HUES48 (cell line): ENCODE data around the gene CFAP300.
A peak's percentile ranks its signal among the peaks of the same experiment; 100 is the strongest.

Source experiments
- H3K27ac ChIP-seq: one replicate; pipeline ENCODE4 v1.7.0; 2013; ENCODE audit warnings: low read depth, low read length, inconsistent platforms
- H3K27me3 ChIP-seq: 2 replicates; pipeline ENCODE4 v1.6.1; 2013; ENCODE audit warnings: mild to moderate bottlenecking, low read length; ENCODE audit not compliant: control insufficient read depth, insufficient read depth
- H3K36me3 ChIP-seq: 2 replicates; pipeline ENCODE4 v1.6.1; 2013; ENCODE audit warnings: low read length; ENCODE audit not compliant: control insufficient read depth, insufficient read depth
- H3K4me1 ChIP-seq: 2 replicates; pipeline ENCODE4 v1.6.1; 2013; ENCODE audit warnings: mild to moderate bottlenecking, low read length; ENCODE audit not compliant: control insufficient read depth, insufficient read depth
- H3K4me3 ChIP-seq: 2 replicates; pipeline ENCODE4 v1.5.1; 2013; ENCODE audit warnings: mild to moderate bottlenecking, low read depth, low read length
- H3K9ac ChIP-seq: 2 replicates; pipeline ENCODE4 v1.6.1; 2013; ENCODE audit warnings: mild to moderate bottlenecking, low read depth, low read length, moderate library complexity
- H3K9me3 ChIP-seq: 2 replicates; pipeline ENCODE4 v1.6.1; 2013; ENCODE audit warnings: low read length; ENCODE audit not compliant: control insufficient read depth, insufficient read depth

CFAP300 gene

GRCh38 chr11:102026217-102026616 is 21.0 kb upstream of the CFAP300 start:
- no peaks in the 10 kb centered on the region for H3K9me3 ChIP-seq
- H3K27me3 ChIP-seq: no peaks in the 10 kb centered on the region
- no peak overlapping the region for H3K4me3 ChIP-seq
- H3K9ac ChIP-seq: no peak overlapping the region
- no peaks in the 10 kb centered on the region for H3K36me3 ChIP-seq
- H3K4me1 ChIP-seq: peaks cover 3% of the 10 kb centered on the region; the same call in 1 of the 2 replicates
- no peak overlapping the region for H3K27ac ChIP-seq

GRCh38 chr11:102026959-102027358 is 20.3 kb upstream of the CFAP300 start:
- Histone ChIP-seq H3K4me3 (no peak overlapping the region), H3K9me3 (no peaks in the 10 kb centered on the region), H3K27ac (no peak overlapping the region), H3K4me1 (peaks cover 3% of the 10 kb centered on the region; the same call in 1 of the 2 replicates), H3K27me3 (no peaks in the 10 kb centered on the region), H3K9ac (no peak overlapping the region), H3K36me3 (no peaks in the 10 kb centered on the region)

GRCh38 chr11:102036757-102037156 is 10.5 kb upstream of the CFAP300 start:
- Histone ChIP-seq H3K27ac (no peak overlapping the region), H3K27me3 (no peaks in the 10 kb centered on the region), H3K4me3 (no peak overlapping the region), H3K9me3 (no peaks in the 10 kb centered on the region), H3K9ac (no peak overlapping the region), H3K4me1 (no peaks in the 10 kb centered on the region), H3K36me3 (no peaks in the 10 kb centered on the region)

- Histone ChIP-seq H3K9ac (no peak overlapping the region), H3K36me3 (no peaks in the 10 kb centered on the region), H3K4me3 (peak overlapping the region; percentile 65), H3K4me1 (peaks cover 7% of the 10 kb centered on the region; the same call in 1 of the 2 replicates), H3K27ac (no peak overlapping the region), H3K27me3 (peaks cover 5% of the 10 kb centered on the region; the same call in 1 of the 2 replicates), H3K9me3 (no peaks in the 10 kb centered on the region)
Measured at GRCh38 chr11:102046841-102047240, 396 bp upstream of the CFAP300 start.

- H3K27ac ChIP-seq: no peak overlapping the region
- H3K27me3 ChIP-seq: peaks cover 5% of the 10 kb centered on the region; the same call in 1 of the 2 replicates
- no peaks in the 10 kb centered on the region for H3K9me3 ChIP-seq
- no peaks in the 10 kb centered on the region for H3K36me3 ChIP-seq
- no peak overlapping the region for H3K9ac ChIP-seq
- H3K4me3 ChIP-seq: no peak overlapping the region
- H3K4me1 ChIP-seq: peaks cover 7% of the 10 kb centered on the region; the same call in 1 of the 2 replicates
Measured at GRCh38 chr11:102050927-102051575, 3.8 kb downstream of the CFAP300 start.

GRCh38 chr11:102061276-102061675 is 14.0 kb downstream of the CFAP300 start:
- Histone ChIP-seq H3K4me1 (no peaks in the 10 kb centered on the region), H3K4me3 (no peak overlapping the region), H3K27me3 (no peaks in the 10 kb centered on the region), H3K9ac (no peak overlapping the region), H3K27ac (no peak overlapping the region), H3K36me3 (no peaks in the 10 kb centered on the region), H3K9me3 (no peaks in the 10 kb centered on the region)

- Histone ChIP-seq H3K4me1 (no peaks in the 10 kb centered on the region), H3K27ac (no peak overlapping the region), H3K9ac (no peak overlapping the region), H3K36me3 (no peaks in the 10 kb centered on the region), H3K4me3 (no peak overlapping the region), H3K9me3 (no peaks in the 10 kb centered on the region), H3K27me3 (no peaks in the 10 kb centered on the region)
Measured at GRCh38 chr11:102062106-102062505, 14.9 kb downstream of the CFAP300 start.

GRCh38 chr11:102064316-102064715 is 17.1 kb downstream of the CFAP300 start:
- Histone ChIP-seq H3K4me1 (no peaks in the 10 kb centered on the region), H3K9ac (no peak overlapping the region)

GRCh38 chr11:102070766-102071165 is 23.5 kb downstream of the CFAP300 start:
- H3K9ac ChIP-seq: no peak overlapping the region
- no peaks in the 10 kb centered on the region for H3K4me1 ChIP-seq
- no peak overlapping the region for H3K4me3 ChIP-seq
- no peaks in the 10 kb centered on the region for H3K27me3 ChIP-seq
- peaks cover 3% of the 10 kb centered on the region; the same call in 1 of the 2 replicates for H3K9me3 ChIP-seq
- H3K36me3 ChIP-seq: no peaks in the 10 kb centered on the region
- H3K27ac ChIP-seq: no peak overlapping the region

More at GRCh38 chr11:102064316-102064715, 17.1 kb downstream of the CFAP300 start:
- no peak overlapping the region for H3K27ac ChIP-seq
- H3K27me3 ChIP-seq: no peaks in the 10 kb centered on the region
- H3K36me3 ChIP-seq: no peaks in the 10 kb centered on the region
- no peak overlapping the region for H3K4me3 ChIP-seq
- H3K9me3 ChIP-seq: no peaks in the 10 kb centered on the region

- no peak overlapping the region for H3K4me3 ChIP-seq
- no peak overlapping the region for H3K27ac ChIP-seq
- H3K9ac ChIP-seq: no peak overlapping the region
- H3K4me1 ChIP-seq: no peaks in the 10 kb centered on the region
- H3K36me3 ChIP-seq: no peaks in the 10 kb centered on the region
- no peaks in the 10 kb centered on the region for H3K27me3 ChIP-seq
- H3K9me3 ChIP-seq: peaks cover 3% of the 10 kb centered on the region; the same call in 1 of the 2 replicates
Measured at GRCh38 chr11:102071497-102072472, 24.5 kb downstream of the CFAP300 start.

- Histone ChIP-seq H3K27ac (no peak overlapping the region), H3K4me1 (no peaks in the 10 kb centered on the region), H3K9me3 (peaks cover 3% of the 10 kb centered on the region; the same call in 1 of the 2 replicates), H3K9ac (no peak overlapping the region), H3K27me3 (no peaks in the 10 kb centered on the region), H3K4me3 (no peak overlapping the region), H3K36me3 (no peaks in the 10 kb centered on the region)
Measured at GRCh38 chr11:102073253-102073652, 26.0 kb downstream of the CFAP300 start.
